SHP77 (cell line): Measurements from ENCODE around the gene ZNF41.
"Not testable (repeated sequence)": the region's sequence is repeated elsewhere in the genome, so short reads cannot be mapped to it uniquely, and the experiment has no call there.

Experiments
- DNase-seq, 2 experiments: peaks; one replicate each; lab custom pipeline; 2025; lab: John Stamatoyannopoulos, UW

ZNF41 gene

GRCh38 chrX:47492133-47492532, 9.1 kb upstream of the ZNF41 start:
- not testable (repeated sequence) for DNase-seq

DNA sequence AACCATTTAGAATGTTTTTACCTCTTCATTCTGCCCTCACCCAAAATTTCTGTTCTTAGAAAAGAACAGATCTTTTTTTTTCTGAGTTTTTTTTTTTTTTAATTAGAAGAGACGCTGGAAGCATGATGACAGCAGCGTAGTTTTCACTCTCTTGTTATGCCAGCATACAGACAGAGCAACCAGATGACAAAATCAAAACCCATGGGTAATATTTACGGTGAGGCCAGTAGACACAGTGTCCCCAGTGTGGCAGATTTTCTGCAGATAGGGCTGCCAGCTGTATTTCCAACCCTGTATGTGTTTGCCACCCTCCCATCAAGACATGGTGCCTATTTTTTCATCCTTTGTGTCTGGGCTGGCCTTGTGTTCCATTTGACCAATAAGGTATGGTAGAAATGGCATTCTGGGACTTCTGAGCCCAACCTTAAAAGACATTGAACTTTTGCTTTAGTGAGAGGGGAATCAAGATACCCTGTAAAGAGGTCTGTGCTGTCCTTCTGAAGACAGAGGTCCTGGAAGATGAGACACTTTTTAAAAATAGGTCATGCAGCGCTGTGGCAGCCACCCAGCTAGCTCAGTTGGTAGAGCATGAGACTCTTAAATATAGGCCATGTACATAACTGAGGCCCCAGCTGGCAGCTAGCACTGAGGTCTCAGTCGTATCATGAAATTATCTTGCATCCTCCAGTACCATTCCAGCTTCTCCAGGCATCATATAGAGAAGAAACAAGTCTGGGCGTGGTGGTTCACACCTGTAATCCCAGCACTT, 6.7 kb upstream of the ZNF41 start:
- no peak for DNase-seq

DNA sequence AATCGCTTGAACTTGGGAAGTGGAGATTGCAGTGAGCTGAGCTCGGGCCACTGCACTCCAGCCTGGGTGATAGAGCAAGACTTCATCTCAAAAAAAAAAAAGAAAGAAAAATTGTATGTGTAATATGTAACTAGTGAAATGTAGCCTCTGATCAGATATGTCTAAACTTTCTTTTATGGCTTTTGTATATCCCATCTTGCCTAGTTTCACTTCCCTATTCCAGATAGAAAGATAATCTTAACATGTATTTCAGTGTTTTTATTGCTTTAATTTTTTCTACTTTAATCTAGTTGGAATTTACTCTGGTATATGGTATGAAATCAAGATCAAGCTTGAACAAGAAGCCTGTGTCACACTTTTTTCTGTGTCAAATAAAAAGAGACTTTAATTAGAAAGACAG, 1.9 kb upstream of the ZNF41 start:
- no peak for DNase-seq

- no peak for DNase-seq
These were observed 565 bp upstream of the ZNF41 start for GRCh38 chrX:47483306-47484268.

DNA sequence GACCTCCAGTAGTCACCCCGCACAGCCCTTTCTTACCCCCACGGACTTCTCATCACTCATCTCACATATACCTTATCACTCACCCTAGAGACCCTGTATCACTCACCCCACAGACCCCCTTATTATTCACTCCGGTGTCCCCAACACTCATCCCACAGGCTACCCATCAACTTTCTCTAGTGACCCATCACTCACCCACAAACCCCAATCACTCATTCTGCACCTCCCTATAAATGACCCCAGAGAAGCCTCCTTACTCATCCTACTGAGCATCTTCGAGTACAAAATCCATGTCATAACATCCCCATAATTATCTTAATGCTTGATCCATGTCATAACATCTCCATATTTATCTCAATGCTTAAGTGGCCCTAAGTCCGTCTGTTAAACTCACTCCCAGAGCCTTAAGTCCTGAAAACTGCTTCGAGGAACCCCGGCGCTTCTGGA, 934 bp downstream of the ZNF41 start:
- DNase-seq: no peak

DNA sequence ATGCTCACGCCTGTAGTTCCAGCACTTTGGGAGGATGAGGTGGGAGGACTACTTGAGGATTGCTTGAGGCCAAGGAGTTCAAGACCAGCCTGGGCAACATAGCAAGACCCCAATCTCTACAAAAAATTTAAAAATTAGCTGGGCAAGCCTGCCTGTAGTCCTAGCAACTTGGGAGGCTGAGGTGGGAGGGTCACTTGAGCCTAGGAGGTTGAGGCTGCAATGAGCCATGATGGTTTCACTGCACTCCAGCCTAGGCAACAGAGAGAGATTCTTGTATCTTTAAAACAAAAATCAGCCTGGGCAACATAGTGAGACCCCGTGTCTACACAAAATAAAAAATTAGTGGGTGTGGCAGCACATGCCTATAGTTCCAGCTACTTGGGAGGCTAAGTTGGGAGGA, 1.9 kb downstream of the ZNF41 start:
- DNase-seq: no peak

DNA sequence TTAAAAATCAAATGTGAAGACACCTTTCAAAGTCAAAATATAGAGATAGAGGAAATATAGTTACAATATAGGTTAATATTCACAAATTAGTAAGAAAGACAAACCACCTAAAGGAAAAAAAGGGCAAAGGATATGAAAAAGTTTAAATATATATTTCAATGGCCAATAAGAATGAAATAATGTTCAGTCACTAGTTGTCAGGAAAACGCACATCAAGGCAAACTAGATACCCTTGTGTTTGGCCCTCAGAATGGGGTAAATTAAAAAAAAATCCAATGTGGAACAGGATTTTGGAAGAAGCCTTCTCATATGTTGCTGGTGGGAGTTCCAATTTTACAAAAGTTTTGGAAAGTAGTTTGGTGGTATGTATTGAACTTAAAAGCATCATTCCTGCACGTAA, 2.4 kb downstream of the ZNF41 start:
- DNase-seq: no peak

- DNase-seq: no peak
These were observed 7.5 kb downstream of the ZNF41 start for GRCh38 chrX:47475476-47475875.

- no peak for DNase-seq
These were observed 15.9 kb downstream of the ZNF41 start for GRCh38 chrX:47467106-47467505.

GRCh38 chrX:47460561-47460960, 22.5 kb downstream of the ZNF41 start:
- no peak for DNase-seq

- no peak for DNase-seq
These were observed 24.5 kb downstream of the ZNF41 start for GRCh38 chrX:47458528-47458927.

DNA sequence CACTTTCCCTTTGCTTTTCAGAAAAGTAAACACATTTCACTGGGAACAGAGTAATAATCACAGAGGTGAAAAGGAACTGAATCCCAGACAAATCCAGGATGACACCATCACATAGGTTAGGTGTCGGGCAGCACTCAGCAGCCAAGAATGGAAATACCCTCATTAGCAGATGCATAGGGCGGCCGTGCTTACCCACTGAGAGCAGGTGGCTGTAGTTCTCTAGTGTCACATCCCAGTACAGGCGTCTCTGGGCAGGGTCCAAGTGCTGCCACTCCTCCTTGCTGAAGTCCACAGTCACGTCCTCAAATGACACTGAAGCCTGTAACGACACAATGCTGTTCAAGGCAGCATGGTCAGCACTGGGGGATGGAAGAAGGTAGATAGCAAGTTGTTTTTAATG, 26.9 kb downstream of the ZNF41 start:
- no peak for DNase-seq

DNA sequence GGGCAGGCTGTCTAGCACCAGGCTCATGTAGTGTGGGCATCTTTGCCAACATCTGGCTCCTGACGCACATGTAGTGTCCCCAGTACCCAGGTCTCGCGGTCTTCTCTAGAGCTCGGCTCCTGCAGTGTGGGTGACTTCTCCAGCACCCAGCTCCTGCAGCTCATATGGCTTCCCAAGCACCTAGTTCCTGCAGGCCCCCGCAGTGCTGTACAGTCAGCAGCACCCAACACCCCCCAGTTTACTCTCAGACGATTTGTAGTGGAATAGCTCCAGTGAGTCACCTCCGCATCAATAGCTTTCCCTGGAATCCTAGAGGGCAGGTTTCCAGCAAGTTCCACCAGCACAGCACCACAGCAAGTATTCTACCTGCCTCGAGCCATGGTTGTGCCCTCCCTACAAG, 30.9 kb downstream of the ZNF41 start:
- no peak for DNase-seq

GRCh38 chrX:47448165-47448806, 34.7 kb downstream of the ZNF41 start:
- no peak for DNase-seq

DNA sequence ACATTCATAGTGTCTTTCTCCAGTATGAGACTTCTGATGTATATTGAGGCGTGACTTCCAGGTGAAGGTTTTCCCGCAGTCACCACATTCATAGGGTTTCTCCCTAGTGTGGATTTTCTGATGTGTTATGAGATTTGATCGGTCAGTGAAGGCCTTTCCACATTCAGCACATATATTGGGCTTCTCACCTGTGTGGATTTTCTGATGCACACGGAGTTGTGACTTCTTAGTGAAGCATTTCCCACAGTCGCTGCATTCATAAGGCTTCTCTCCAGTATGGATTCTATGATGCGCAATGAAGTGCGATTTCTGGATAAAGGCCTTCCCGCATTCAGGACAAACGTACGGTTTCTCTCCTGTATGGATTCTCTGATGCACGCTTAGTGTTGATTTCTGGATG, 35.4 kb downstream of the ZNF41 start:
- DNase-seq: no peak

DNA sequence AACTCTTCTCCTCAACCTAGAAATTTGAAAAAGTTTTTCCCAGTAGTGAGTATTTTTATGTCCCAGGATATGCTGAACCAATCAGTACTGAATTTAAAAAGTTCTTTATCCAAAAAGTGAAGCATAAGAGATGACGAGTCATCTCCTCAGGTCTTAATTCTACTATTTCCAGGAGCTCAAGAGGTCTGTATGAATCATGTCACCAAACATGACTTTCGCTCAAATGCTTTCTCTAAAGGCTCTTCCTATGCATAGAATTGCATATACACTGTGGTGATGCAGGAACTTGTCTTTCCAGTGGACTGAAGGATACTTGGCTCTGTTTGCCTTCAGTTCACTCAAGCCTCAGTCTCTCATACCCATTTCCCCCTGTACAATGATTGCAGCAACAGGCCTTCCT, 36.1 kb downstream of the ZNF41 start:
- no peak for DNase-seq

GRCh38 chrX:47446431-47446830, 36.6 kb downstream of the ZNF41 start:
- no peak for DNase-seq

- no peak for DNase-seq
These were observed 52.1 kb downstream of the ZNF41 start for GRCh38 chrX:47430925-47431324.

- DNase-seq: no peak
These were observed 60.6 kb downstream of the ZNF41 start for GRCh38 chrX:47422444-47422843.

- no peak for DNase-seq
These were observed 62.1 kb downstream of the ZNF41 start for GRCh38 chrX:47420962-47421361.

GRCh38 chrX:47420265-47420664, 62.8 kb downstream of the ZNF41 start:
- DNase-seq: no peak

DNA sequence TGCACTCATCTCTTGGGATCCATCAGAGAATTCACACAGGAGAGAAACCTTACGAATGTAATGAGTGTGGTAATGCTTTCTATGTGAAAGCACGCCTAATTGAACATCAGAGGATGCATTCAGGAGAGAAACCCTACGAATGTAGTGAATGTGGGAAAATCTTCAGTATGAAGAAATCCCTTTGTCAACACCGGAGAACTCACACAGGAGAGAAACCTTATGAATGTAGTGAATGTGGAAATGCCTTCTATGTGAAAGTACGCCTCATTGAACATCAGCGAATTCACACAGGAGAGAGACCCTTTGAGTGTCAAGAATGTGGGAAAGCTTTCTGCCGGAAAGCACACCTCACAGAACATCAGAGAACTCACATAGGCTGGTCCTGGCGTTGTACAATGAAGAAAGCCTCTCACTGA, 69.8 kb downstream of the ZNF41 start:
- DNase-seq: no peak
